ENCODE data around the gene GAB4.

DNA sequence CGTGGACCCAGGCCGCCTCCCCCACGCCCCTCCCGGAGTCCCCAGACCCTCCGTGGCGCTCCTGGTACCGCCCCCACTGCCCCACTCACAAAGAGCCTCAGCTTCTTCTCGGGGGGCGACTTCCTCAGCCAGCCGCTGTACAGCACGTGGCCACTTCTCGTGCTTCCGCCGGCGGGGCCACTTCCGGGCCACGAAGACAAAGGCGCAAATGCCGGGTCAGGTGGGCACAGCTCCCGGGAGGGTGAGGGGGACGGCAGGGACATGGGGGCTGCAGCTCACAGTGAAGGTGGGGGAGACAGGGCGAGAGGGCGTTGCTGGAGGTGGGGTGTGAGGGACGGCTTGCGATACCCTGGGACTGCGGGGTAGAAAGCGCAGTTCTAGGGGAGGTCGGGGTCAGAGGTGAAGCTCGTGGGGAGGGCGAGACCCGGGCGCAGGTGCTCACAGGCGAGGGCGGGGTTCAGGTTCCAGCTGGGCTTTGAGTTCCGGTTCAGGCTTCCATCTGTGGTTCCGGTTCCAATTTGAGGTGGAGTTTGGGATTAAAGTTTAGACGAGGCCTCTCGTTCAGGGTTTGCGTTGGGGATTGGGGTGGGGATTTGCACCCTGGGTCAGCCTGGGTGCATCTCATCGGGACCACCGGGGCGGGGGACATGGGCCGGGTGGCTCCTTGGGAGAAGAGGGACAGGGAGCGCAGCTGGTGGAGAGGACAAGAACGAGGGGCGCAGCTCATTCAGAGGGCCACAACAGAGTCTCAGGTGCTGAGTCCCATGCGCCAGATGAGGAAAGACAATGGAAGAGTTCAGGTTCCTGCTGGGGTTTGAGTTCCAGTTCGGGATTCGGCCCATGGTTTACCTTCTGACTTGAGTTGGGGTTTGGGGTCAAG is at the start of gene GAB4:
- TF ChIP-seq POLR2A (IDR thresholded peaks at IDR 0.05; ENCODE audit: control extremely low read depth in 1 of 2, low read depth in 2 of 2, low read length in 2 of 2) (no peak), SP2 (IDR thresholded peaks at IDR 0.05; ENCODE audit: low read length) (no peak), ZNF274 (IDR thresholded peaks at IDR 0.05; ENCODE audit: borderline replicate concordance, extremely low read depth, low read length) (no peak), SIN3A (conservative IDR thresholded peaks at IDR 0.05 in 1 of 2, IDR thresholded peaks at IDR 0.05 in 1 of 2; ENCODE audit: low read depth in 1 of 2, low read length in 2 of 2) (no peak), MAFK (IDR thresholded peaks at IDR 0.05; ENCODE audit: low read depth, low read length) (no peak), NRF1 (IDR thresholded peaks at IDR 0.05; ENCODE audit: low read depth, low read length) (no peak)
- TF ChIP-seq, protein P1, sequence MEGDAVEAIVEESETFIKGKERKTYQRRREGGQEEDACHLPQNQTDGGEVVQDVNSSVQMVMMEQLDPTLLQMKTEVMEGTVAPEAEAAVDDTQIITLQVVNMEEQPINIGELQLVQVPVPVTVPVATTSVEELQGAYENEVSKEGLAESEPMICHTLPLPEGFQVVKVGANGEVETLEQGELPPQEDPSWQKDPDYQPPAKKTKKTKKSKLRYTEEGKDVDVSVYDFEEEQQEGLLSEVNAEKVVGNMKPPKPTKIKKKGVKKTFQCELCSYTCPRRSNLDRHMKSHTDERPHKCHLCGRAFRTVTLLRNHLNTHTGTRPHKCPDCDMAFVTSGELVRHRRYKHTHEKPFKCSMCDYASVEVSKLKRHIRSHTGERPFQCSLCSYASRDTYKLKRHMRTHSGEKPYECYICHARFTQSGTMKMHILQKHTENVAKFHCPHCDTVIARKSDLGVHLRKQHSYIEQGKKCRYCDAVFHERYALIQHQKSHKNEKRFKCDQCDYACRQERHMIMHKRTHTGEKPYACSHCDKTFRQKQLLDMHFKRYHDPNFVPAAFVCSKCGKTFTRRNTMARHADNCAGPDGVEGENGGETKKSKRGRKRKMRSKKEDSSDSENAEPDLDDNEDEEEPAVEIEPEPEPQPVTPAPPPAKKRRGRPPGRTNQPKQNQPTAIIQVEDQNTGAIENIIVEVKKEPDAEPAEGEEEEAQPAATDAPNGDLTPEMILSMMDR (IDR thresholded peaks at IDR 0.05; ENCODE audit: control extremely low read depth in 1 of 3, insufficient read depth in 1 of 3, low read depth in 1 of 3, low read length in 3 of 3) = no peak

All from H1 (cell line).